HG03045 (cell line): ENCODE measurements around the gene TMUB1.

Experiments
- ATAC-seq: cut with Tn5 transposase; IDR thresholded peaks from one replicate; pipeline ENCODE4 v1.9.1; 2021; ENCODE audit warnings: mild to moderate bottlenecking, moderate library complexity; ENCODE audit not compliant: unreplicated experiment

The TMUB1 gene

DNA sequence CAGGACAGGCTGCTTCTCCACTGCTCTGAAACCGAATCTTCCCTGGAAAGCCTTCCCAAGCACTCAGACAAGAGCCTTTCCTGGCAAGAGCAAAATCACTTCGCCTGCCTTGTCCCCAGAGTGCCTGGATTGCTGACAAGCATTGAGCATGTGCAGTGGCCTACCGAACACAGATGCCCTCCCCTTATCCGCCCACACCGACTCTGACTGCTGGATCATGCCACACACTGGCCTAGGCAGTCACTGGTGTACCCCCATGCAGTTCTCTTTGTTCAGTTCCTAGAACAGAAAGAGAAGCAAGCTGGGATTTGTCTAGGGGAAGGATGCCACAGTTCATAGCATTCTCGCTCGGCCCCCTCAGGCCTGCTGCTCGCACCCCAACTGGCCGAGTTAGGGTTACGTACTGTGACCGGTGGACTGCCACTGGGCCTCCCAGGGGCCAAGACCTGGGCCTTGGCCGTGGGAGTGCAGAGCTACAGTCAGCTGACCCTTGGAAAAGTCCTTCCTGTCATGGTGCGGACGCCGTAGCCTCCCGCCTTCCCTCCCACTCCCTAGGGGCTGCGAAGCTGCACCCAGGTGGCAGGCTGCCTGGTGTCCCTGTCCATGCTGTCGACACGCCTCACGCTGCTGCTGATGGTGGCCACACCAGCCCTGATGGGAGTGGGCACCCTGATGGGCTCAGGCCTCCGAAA lies 48.1 kb downstream of the TMUB1 start:
- ATAC-seq: no peak

DNA sequence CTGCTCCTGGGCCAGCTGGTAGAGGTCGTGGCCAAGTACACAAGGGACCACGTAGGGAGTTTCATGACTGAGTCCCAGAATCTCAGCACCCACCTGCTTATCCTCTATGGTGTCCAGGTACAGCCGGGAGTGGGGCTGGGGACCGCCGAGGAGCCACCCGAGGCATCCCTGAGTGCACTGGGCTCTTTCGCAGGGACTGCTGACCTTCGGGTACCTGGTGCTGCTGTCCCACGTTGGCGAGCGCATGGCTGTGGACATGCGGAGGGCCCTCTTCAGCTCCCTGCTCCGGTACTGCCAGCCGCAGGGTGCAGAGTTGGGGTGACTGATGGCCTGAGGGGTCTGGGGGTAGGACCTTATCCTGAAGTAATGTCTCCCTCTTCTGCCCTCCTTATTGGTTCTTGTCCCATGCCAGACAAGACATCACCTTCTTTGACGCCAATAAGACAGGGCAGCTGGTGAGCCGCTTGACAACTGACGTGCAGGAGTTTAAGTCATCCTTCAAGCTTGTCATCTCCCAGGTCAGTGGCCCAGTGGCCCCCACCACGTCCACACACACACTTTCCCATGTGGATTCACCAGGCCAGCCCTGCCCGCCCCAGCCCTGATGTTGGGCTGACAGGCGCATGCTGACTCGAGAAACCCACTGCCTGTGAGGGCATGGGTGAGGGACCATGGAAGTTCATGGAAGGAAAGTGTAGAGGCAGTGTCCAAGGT lies 48.8 kb downstream of the TMUB1 start:
- no peak for ATAC-seq

DNA sequence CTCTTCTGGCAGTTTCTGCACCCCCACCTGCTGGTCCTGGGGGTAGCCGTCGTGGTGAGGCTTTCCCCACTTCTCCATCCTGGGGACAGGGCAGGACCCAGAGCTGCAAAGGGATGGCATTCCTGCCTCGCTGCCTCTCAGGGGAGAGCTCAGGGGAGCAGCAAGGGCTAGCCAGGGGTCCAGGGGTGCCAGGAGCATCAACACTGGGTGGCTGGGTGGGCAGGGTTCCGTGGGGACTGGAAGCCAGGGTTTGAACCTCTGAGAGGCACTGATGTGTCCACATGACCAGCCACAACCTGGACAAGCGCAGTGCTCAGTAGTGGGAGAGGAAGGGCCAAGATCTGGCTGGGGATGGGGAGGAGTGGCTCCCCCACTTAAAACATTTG lies 49.4 kb downstream of the TMUB1 start:
- no peak for ATAC-seq

DNA sequence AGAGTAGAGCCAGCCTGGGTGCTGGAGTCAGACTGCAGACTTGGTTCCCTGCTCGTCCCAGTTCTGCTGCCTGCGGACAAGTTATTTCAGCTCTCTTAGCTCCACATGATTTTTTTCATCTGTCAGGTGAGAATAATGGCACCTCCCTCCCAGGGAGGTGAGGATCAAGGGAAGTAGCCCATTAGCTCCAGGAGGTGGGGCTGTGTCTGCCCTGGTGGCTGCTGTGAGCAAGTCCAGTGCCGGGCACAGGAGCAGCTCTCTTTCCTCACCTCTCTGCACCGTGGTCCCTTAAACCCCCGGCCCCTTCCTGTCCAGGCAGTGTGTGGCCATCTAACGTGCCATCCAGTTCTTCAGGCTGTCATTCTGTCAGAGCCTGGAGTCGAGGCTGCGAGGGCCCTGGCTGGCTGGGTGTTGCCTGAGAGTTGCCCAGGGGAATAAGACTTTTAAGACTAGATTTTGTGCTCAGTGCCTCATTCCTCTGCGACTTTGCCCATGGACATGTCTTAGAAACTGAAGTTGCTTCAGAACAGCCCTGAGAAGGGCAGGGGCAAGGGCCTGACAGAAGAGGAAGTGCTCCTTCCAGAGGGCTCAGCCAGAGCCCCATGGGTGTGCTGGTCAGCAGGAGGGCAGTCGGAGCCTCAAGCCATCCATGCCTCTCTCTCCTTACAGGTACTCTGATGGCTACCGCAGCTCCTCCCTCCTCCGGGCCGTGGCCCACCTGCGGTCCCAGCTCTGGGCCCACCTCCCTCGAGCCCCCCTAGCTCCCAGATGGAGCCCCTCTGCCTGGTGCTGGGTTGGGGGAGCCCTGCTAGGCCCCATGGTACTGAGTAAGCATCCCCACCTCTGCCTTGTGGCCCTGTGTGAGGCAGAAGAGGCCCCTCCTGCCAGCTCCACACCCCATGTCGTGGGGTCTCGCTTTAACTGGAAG lies 50.1 kb downstream of the TMUB1 start:
- ATAC-seq: no peak
